H1 (cell line): Measurements from ENCODE around the gene KLF6. TPM values are rescaled to one million over a fixed set of nuclear protein-coding genes. Genes with fewer than 3 reads are reported as not detected.

Experiments
- CTCF ChIA-PET: fragments of 300-600 bp; sonication (Branson Sonifier 250); formaldehyde crosslinking; loops from one replicate; lab custom pipeline; 2021; ENCODE audit not compliant: partially characterized antibody; lab: Charles Lee
- POLR2A ChIA-PET: fragments of 300-600 bp; sonication (Branson Sonifier 250); formaldehyde crosslinking; loops from one replicate; lab custom pipeline; 2021; ENCODE audit warnings: inconsistent platforms; ENCODE audit not compliant: partially characterized antibody; lab: Charles Lee
- DNase-seq, 2 experiments: peaks; one replicate each; pipeline versions ENCODE4 v3.0.0 to v3.0.0-alpha.2; 2010 to 2022; ENCODE audit warnings: low spot score in 2 of 2, low read depth in 1 of 2, mixed read lengths in 1 of 2
- FAIRE-seq: peaks from 2 replicates; lab custom pipeline; 2011; peaks lifted over from hg19 to GRCh38; lab: Jason Lieb, UNC
- H2AFZ ChIP-seq: 2 replicates; pipeline ENCODE4 v1.8.1; 2012; ENCODE audit warnings: low read length, inconsistent platforms
- H2AK5ac ChIP-seq: 2 replicates; pipeline ENCODE4 v1.6.1; 2013; ENCODE audit warnings: low read depth, low read length
- H2BK120ac ChIP-seq: replicated peaks from 2 replicates; pipeline ENCODE3; 2013; ENCODE audit warnings: low read depth, low read length, inconsistent platforms
- H2BK12ac ChIP-seq: 2 replicates; pipeline ENCODE4 v1.6.1; 2013; ENCODE audit warnings: low read depth, low read length
- H2BK15ac ChIP-seq: 2 replicates; pipeline ENCODE4 v1.6.1; 2013; ENCODE audit warnings: low read length
- H2BK20ac ChIP-seq: 2 replicates; pipeline ENCODE4 v1.6.1; 2013; ENCODE audit warnings: low read length
- H2BK5ac ChIP-seq: 2 replicates; pipeline ENCODE4 v1.6.1; 2013; ENCODE audit warnings: low read depth, low read length
- H3K14ac ChIP-seq: 2 replicates; pipeline ENCODE4 v1.6.1; 2013; ENCODE audit warnings: inconsistent platforms; ENCODE audit not compliant: insufficient read length
- H3K18ac ChIP-seq: 2 replicates; pipeline ENCODE4 v1.6.1; 2013; ENCODE audit warnings: low read length; ENCODE audit errors: extremely low read depth
- H3K23ac ChIP-seq: 2 replicates; pipeline ENCODE4 v1.6.1; 2013; ENCODE audit warnings: inconsistent platforms; ENCODE audit not compliant: insufficient read length
- H3K23me2 ChIP-seq: 2 replicates; pipeline ENCODE4 v1.6.1; 2013; ENCODE audit warnings: low read depth, low read length
- H3K27ac ChIP-seq: 2 replicates; pipeline ENCODE4 v1.6.1; 2011; ENCODE audit warnings: low read depth, low read length, inconsistent platforms
- H3K27me3 ChIP-seq, 4 experiments: replicated peaks in 1 of 4; 1 replicate in 1 of 4; 2 replicates in 3 of 4; pipeline versions ENCODE4 v1.6.1 to v1.8.1; 2011 to 2013; ENCODE audit warnings: low read length in 3 of 4, mild to moderate bottlenecking in 3 of 4, inconsistent platforms in 2 of 4, mixed read lengths in 2 of 4, moderate library complexity in 1 of 4; ENCODE audit not compliant: control insufficient read depth in 3 of 4, insufficient read depth in 3 of 4; ENCODE audit errors: extremely low read depth in 1 of 4
- H3K36me3 ChIP-seq, 4 experiments: 2 replicates each; pipeline versions ENCODE4 v1.6.1 to v1.8.1; 2011 to 2013; ENCODE audit warnings: mild to moderate bottlenecking in 4 of 4, low read length in 3 of 4, moderate library complexity in 2 of 4, control low read depth in 1 of 4, inconsistent platforms in 1 of 4; ENCODE audit not compliant: insufficient read depth in 4 of 4, control insufficient read depth in 2 of 4
- H3K4ac ChIP-seq: replicated peaks from 2 replicates; pipeline ENCODE3; 2013; ENCODE audit warnings: low read length, low read depth, mixed read lengths, inconsistent platforms; ENCODE audit not compliant: insufficient read length
- H3K4me1 ChIP-seq, 4 experiments: replicated peaks in 1 of 4; 1 replicate in 1 of 4; 2 replicates in 3 of 4; pipeline versions ENCODE4 v1.6.1 to v1.8.1; 2011 to 2013; ENCODE audit warnings: low read length in 3 of 4, inconsistent platforms in 2 of 4, mixed read lengths in 1 of 4; ENCODE audit not compliant: insufficient read depth in 4 of 4, control insufficient read depth in 3 of 4
- H3K4me2 ChIP-seq, 2 experiments: 2 replicates each; pipeline versions ENCODE4 v1.6.1 to v1.8.1; 2011 to 2013; ENCODE audit warnings: low read depth in 2 of 2, low read length in 2 of 2, control low read depth in 1 of 2, inconsistent platforms in 1 of 2, mild to moderate bottlenecking in 1 of 2; ENCODE audit not compliant: insufficient read depth in 1 of 2
- H3K4me3 ChIP-seq, 4 experiments: fragments of 200-600, 300-600 bp in 1 of 4; sonication (generic), shearing (Covaris generic), sonication (Bioruptor Twin) in 1 of 4; 2 replicates each; pipeline versions ENCODE4 v1.5.1 to v1.8.1; 2011 to 2016; ENCODE audit warnings: low read length in 4 of 4, low read depth in 3 of 4, control low read depth in 2 of 4, inconsistent platforms in 2 of 4, mild to moderate bottlenecking in 2 of 4, mixed read lengths in 1 of 4, moderate library complexity in 1 of 4; ENCODE audit not compliant: insufficient read depth in 2 of 4; ENCODE audit errors: extremely low read depth in 1 of 4
- H3K56ac ChIP-seq: replicated peaks from 2 replicates; pipeline ENCODE3; 2013; ENCODE audit warnings: low read depth, mild to moderate bottlenecking, mixed read lengths, low read length, inconsistent platforms; ENCODE audit not compliant: insufficient read length
- H3K79me1 ChIP-seq: 2 replicates; pipeline ENCODE4 v1.6.1; 2013; ENCODE audit warnings: low read depth, low read length, control low read depth
- H3K79me2 ChIP-seq, 2 experiments: 2 replicates each; pipeline versions ENCODE4 v1.6.1 to v1.8.1; 2012 to 2013; ENCODE audit warnings: low read length in 2 of 2, mild to moderate bottlenecking in 2 of 2, inconsistent platforms in 1 of 2; ENCODE audit not compliant: insufficient read depth in 2 of 2, control insufficient read depth in 1 of 2
- H3K9ac ChIP-seq, 4 experiments: replicated peaks in 1 of 4; 1 replicate in 1 of 4; 2 replicates in 3 of 4; pipeline versions ENCODE4 v1.6.1 to v1.8.1; 2011 to 2013; ENCODE audit warnings: low read depth in 3 of 4, low read length in 3 of 4, control low read depth in 2 of 4, mild to moderate bottlenecking in 2 of 4, moderate library complexity in 2 of 4, inconsistent platforms in 1 of 4; ENCODE audit errors: extremely low read depth in 1 of 4
- H3K9me3 ChIP-seq, 2 experiments: 2 replicates each; pipeline versions ENCODE4 v1.6.1 to v1.8.1; 2012 to 2013; ENCODE audit warnings: mild to moderate bottlenecking in 2 of 2, moderate library complexity in 2 of 2, control low read depth in 1 of 2, inconsistent platforms in 1 of 2, low read depth in 1 of 2, low read length in 1 of 2, mixed read lengths in 1 of 2; ENCODE audit not compliant: insufficient read depth in 2 of 2
- H4K20me1 ChIP-seq, 2 experiments: replicated peaks in 1 of 2; 2 replicates each; pipeline versions ENCODE3 to v1.8.1; 2011 to 2013; ENCODE audit warnings: inconsistent platforms in 2 of 2, low read length in 2 of 2, mild to moderate bottlenecking in 1 of 2; ENCODE audit not compliant: insufficient read depth in 2 of 2, control insufficient read depth in 1 of 2
- H4K5ac ChIP-seq: 2 replicates; pipeline ENCODE4 v1.6.1; 2013; ENCODE audit warnings: low read length, low read depth, mixed read lengths, inconsistent platforms; ENCODE audit not compliant: insufficient read length
- H4K8ac ChIP-seq: 2 replicates; pipeline ENCODE4 v1.8.0; 2013; ENCODE audit warnings: mild to moderate bottlenecking, moderate library complexity, low read length, inconsistent platforms; ENCODE audit not compliant: insufficient read depth; ENCODE audit errors: extremely low read depth
- H4K91ac ChIP-seq: replicated peaks from 2 replicates; pipeline ENCODE3; 2013; ENCODE audit warnings: low read length, mixed read lengths, inconsistent platforms; ENCODE audit not compliant: insufficient read length
- BACH1 ChIP-seq: IDR thresholded peaks from 2 replicates; pipeline ENCODE4 v1.6.1; 2012; ENCODE audit warnings: low read length, improper control_type of control experiment
- CHD1 ChIP-seq: IDR thresholded peaks from 2 replicates; pipeline ENCODE4 v1.6.1; 2012; ENCODE audit warnings: low read depth, low read length, improper control_type of control experiment
- CHD2 ChIP-seq: IDR thresholded peaks from 2 replicates; pipeline ENCODE4 v1.6.1; 2012; ENCODE audit warnings: low read length, improper control_type of control experiment
- CREB1 ChIP-seq: IDR thresholded peaks from 2 replicates; pipeline ENCODE4 v1.6.1; 2012; ENCODE audit warnings: inconsistent platforms
- GTF2F1 ChIP-seq: IDR thresholded peaks from 2 replicates; pipeline ENCODE4 v1.6.1; 2012; ENCODE audit warnings: low read depth, low read length, improper control_type of control experiment, borderline replicate concordance
- HDAC2 ChIP-seq, 2 experiments: fragments of 300-600 bp in 1 of 2; sonication (generic) in 1 of 2; IDR thresholded peaks; 2 replicates each; pipeline ENCODE4 v1.6.1; 2011 to 2012; ENCODE audit warnings: low read depth in 2 of 2, low read length in 2 of 2, mild to moderate bottlenecking in 2 of 2, moderate library complexity in 2 of 2, borderline replicate concordance in 1 of 2, inconsistent platforms in 1 of 2
- KDM1A ChIP-seq: fragments of 200-600, 300-600 bp; sonication (generic); IDR thresholded peaks from 2 replicates; pipeline ENCODE4 v1.7.1; 2016; ENCODE audit warnings: mild to moderate bottlenecking, low read length, borderline replicate concordance
- SIRT6 ChIP-seq: IDR thresholded peaks from one replicate; pipeline ENCODE4 v1.7.1; 2012; ENCODE audit warnings: low read length, inconsistent platforms
- TBP ChIP-seq: IDR thresholded peaks from 2 replicates; pipeline ENCODE4 v1.6.1; 2011; ENCODE audit warnings: low read depth, low read length, improper control_type of control experiment
- WGBS, 2 experiments: shearing (Covaris generic) in 1 of 2; methylation state at CpG; one replicate each; pipeline versions ENCODE4 v1.1.6 to v1.1.7; 2013 to 2015; ENCODE audit warnings: low lambda C conversion rate in 2 of 2, mixed read lengths in 2 of 2, inconsistent platforms in 1 of 2, low coverage in 1 of 2, missing lambda C conversion rate in 1 of 2; ENCODE audit not compliant: insufficient replicate concordance in 2 of 2, insufficient coverage in 1 of 2, insufficient read length in 1 of 2; ENCODE audit errors: extremely low coverage in 1 of 2, missing lambda C conversion rate in 1 of 2; 5-methylcytosine and 5-hydroxymethylcytosine counted together
- polyA plus RNA-seq, 7 experiments: library from polyadenylated mRNA; depleted of rRNA in 3 of 7; stranded (reverse) in 5 of 7; unstranded in 2 of 7; fragments of >200 nt in 5 of 7; fragments of 200-250 nt in 2 of 7; gene quantifications; 1 replicate in 5 of 7; 2 replicates in 1 of 7; 4 replicates in 1 of 7; pipeline versions ENCODE4 v1.2.1 to v1.2.3, GENCODE V29; 2011 to 2013; ENCODE audit warnings: missing spikeins in 2 of 7, mixed read lengths in 2 of 7
- total RNA-seq: library from RNA; stranded (reverse); fragmentation: NEBNext Ultra II Directional; extraction: Animal tissue kit (Norgen Biotek cat#: 25700); gene quantifications from 2 replicates; pipeline ENCODE4 v1.2.1, GENCODE V29; 2021
- TF ChIP-seq, protein P1 (sequence below): IDR thresholded peaks from 2 replicates; pipeline ENCODE4 v1.6.1; 2012; ENCODE audit warnings: low read length, inconsistent platforms
- TF ChIP-seq, protein P2 (sequence below): IDR thresholded peaks from 2 replicates; pipeline ENCODE4 v1.6.1; 2011; ENCODE audit warnings: low read depth, mild to moderate bottlenecking, low read length; ENCODE audit not compliant: insufficient read depth

Gene KLF6
- total and polyA plus RNA-seq, 2 of the 8 experiments (the other 6 are each of a cell fraction or from before 2014, with no cell fraction given) = 5.7 to 19.5 TPM

DNA sequence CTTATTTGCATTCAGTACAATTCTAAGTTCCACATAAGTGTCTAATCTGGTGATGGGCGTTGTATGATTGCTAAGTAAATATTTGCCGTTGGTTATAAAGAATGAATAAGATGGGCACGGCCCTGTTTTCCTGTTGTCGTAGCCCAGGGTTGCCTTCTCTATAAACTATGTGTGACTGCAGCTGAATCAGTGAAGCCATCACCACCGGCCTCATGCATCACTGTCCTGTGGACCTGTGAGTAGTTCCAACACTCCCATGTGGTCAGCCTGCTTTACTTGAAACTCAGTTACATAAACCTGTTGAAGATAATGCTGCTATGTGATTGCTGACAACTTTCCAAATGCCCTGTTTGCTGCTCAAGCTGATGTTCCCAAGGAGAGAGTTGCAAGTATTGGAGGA lies 21.6 kb upstream of the KLF6 start:
- H3K79me1 ChIP-seq = no peaks in the 10 kb centered on the region
- no peak for FAIRE-seq
- no peak for TF ChIP-seq CHD1
- no peak for TF ChIP-seq SIRT6
- TF ChIP-seq, protein P1, sequence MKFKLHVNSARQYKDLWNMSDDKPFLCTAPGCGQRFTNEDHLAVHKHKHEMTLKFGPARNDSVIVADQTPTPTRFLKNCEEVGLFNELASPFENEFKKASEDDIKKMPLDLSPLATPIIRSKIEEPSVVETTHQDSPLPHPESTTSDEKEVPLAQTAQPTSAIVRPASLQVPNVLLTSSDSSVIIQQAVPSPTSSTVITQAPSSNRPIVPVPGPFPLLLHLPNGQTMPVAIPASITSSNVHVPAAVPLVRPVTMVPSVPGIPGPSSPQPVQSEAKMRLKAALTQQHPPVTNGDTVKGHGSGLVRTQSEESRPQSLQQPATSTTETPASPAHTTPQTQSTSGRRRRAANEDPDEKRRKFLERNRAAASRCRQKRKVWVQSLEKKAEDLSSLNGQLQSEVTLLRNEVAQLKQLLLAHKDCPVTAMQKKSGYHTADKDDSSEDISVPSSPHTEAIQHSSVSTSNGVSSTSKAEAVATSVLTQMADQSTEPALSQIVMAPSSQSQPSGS = no peak
- no peak for TF ChIP-seq GTF2F1
- no peak for TF ChIP-seq BACH1
- TF ChIP-seq TBP = no peak
- TF ChIP-seq, protein P2, sequence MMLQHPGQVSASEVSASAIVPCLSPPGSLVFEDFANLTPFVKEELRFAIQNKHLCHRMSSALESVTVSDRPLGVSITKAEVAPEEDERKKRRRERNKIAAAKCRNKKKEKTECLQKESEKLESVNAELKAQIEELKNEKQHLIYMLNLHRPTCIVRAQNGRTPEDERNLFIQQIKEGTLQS = no peak
- TF ChIP-seq HDAC2 (IDR thresholded peaks at IDR 0.05; ENCODE audit: borderline replicate concordance in 1 of 2, low read depth in 2 of 2, low read length in 2 of 2) = no peak
- TF ChIP-seq CHD2 = no peak
- TF ChIP-seq KDM1A = no peak
- TF ChIP-seq CREB1 = no peak

More for the DNA sequence above, 21.6 kb upstream of the KLF6 start:
- Histone ChIP-seq H3K4me2 (no peak overlapping the region), H2BK120ac (no peak overlapping the region), H2AK5ac (no peak overlapping the region), H3K4me3 (no peak overlapping the region), H3K4me1 (peaks cover 2 to 6% (median 2%) of the 10 kb centered on the region in 4 experiments; a peak in 1 of 7 replicates), H3K9ac (no peak overlapping the region), H3K23me2 (peaks cover 8% of the 10 kb centered on the region; the same call in 1 of the 2 replicates), H2AFZ (no peak overlapping the region), H3K27me3 (no peaks in the 10 kb centered on the region), H2BK20ac (no peak overlapping the region), H4K91ac (no peak overlapping the region), H4K8ac (no peak overlapping the region), H3K56ac (no peak overlapping the region), H3K36me3 (no peaks in the 10 kb centered on the region; a peak in 1 of 8 replicates), H2BK12ac (no peak overlapping the region), H3K14ac (no peak overlapping the region), H3K9me3 (no peaks in the 10 kb centered on the region), H3K4ac (no peak overlapping the region), H4K5ac (no peak overlapping the region), H3K18ac (no peak overlapping the region), H3K23ac (no peak overlapping the region), H4K20me1 (no peaks in the 10 kb centered on the region), H2BK15ac (no peak overlapping the region), H3K27ac (no peak overlapping the region), H2BK5ac (no peak overlapping the region), H3K79me2 (no peaks in the 10 kb centered on the region)
- 93% methylated on average over 5 of the region's 5 CpGs; no CpG with 5 or more reads in 1 of the 2 experiments for WGBS, 2 experiments
- no peak for DNase-seq
- POLR2A ChIA-PET = interaction anchor here (1.3 kb wide), 1 partner anchor 21 kb away, joined by 3 read pairs; the partner anchor contains the start of gene KLF6
- CTCF ChIA-PET = no interaction called here
